Right lobe of liver (tissue), 6 donors: ENCODE data around the gene DOK6. TPM values are rescaled to one million over a fixed set of nuclear protein-coding genes. Genes with fewer than 3 reads are reported as not detected.
"Not testable (repeated sequence)": the region's sequence is repeated elsewhere in the genome, so short reads cannot be mapped to it uniquely, and the experiment has no call there.

Experiments
- ATAC-seq, 4 donors: fragments of 200-7000 bp; cut with Tn5 transposase; one replicate each; pipeline ENCODE4 v1.9.1; 2020; ENCODE audit warnings: mild to moderate bottlenecking in 4 of 4, moderate library complexity in 4 of 4
- DNase-seq, 3 donors: peaks; one replicate each; pipeline ENCODE4 v3.0.0-alpha.2; 2020
- H3K27ac ChIP-seq, 3 donors: fragments of 200-600 bp; one replicate each; pipeline ENCODE4 v1.8.0; 2022
- H3K27me3 ChIP-seq, 2 donors: fragments of 200-600 bp; one replicate each; pipeline ENCODE4 v1.8.0; 2022
- H3K36me3 ChIP-seq, 4 donors: fragments of 200-600 bp; sonication (generic) in 1 of 4; one replicate each; pipeline versions ENCODE4 v1.5.1 to v1.8.0; 2017 to 2022; ENCODE audit warnings: control low read depth in 1 of 4
- H3K4me1 ChIP-seq, 4 donors: fragments of 200-600 bp; sonication (generic) in 1 of 4; one replicate each; pipeline versions ENCODE4 v1.5.1 to v1.8.0; 2017 to 2022; ENCODE audit warnings: control low read depth in 1 of 4
- H3K4me3 ChIP-seq, 3 donors: fragments of 200-600 bp; one replicate each; pipeline ENCODE4 v1.8.0; 2022
- H3K9me3 ChIP-seq, 4 donors: fragments of 200-600 bp; sonication (generic) in 1 of 4; one replicate each; pipeline versions ENCODE4 v1.5.1 to v1.8.0; 2017 to 2022; ENCODE audit warnings: control low read depth in 1 of 4
- CTCF ChIP-seq, 4 donors: fragments of 200-600 bp in 3 of 4; fragments of 450-650 bp in 1 of 4; IDR thresholded peaks; one replicate each; pipeline versions ENCODE4 v1.5.1 to v1.8.0; 2016 to 2022; ENCODE audit warnings: antibody characterized with exemption in 4 of 4, mild to moderate bottlenecking in 2 of 4
- POLR2A ChIP-seq: fragments of 450-650 bp; IDR thresholded peaks from one replicate; pipeline ENCODE4 v1.6.1; 2017; ENCODE audit warnings: antibody characterized with exemption, mild to moderate bottlenecking
- WGBS: methylation state at CpG from one replicate; pipeline ENCODE4 v1.1.6; 2018; ENCODE audit warnings: low coverage, low lambda C conversion rate; ENCODE audit not compliant: insufficient coverage; ENCODE audit errors: missing lambda C conversion rate; 5-methylcytosine and 5-hydroxymethylcytosine counted together
- intact Hi-C, 2 donors: fragments of 100-400 bp; cut with DNase I; formaldehyde crosslinking; loops; one replicate each; pipeline versions ENCODE4 v1.11.2 to v1.14.1; 2022
- total RNA-seq, 6 experiments: library from RNA; depleted of rRNA in 2 of 6; stranded (reverse); fragments of >200 nt in 2 of 6; fragmentation: NEBNext Ultra II Directional in 3 of 6; extraction: Animal tissue kit (Norgen Biotek cat#: 25700) in 3 of 6; gene quantifications; one replicate each; pipeline versions ENCODE4 v1.1.0 to v1.2.4, GENCODE V29; 2016 to 2023
- donor health status: DM: no; HTN: yes; CAD: no.
- donor health status: DM: no; HTN: no; CAD: no.
- donor health status: DM: no; HTN: no; CAD: no.
- donor health status: DM: no; HTN: yes; CAD: no.
- donor health status: DM: no; HTN: yes; CAD: no.

DOK6 gene
- total RNA-seq, 6 experiments from 2014 or later: 0.37 to 2.9 (median 2.1) TPM; not detected in 1

- TF ChIP-seq CTCF (IDR thresholded peaks at IDR 0.05): no peak
- no peak for TF ChIP-seq POLR2A
- Histone ChIP-seq H3K27me3 (no peaks in the 10 kb centered on the region), H3K4me1 (no peaks in the 10 kb centered on the region), H3K9me3 (no peaks in the 10 kb centered on the region), H3K36me3 (no peaks in the 10 kb centered on the region), H3K4me3 (no peak overlapping the region), H3K27ac (no peak overlapping the region)
- intact Hi-C loops: no loop called here
- WGBS: 80% methylated on average over 5 of the region's 5 CpGs
- DNase-seq: no peak
- ATAC-seq: no peak
Measured at GRCh38 chr18:69817335-69817940, 416.8 kb downstream of the DOK6 start.

- intact Hi-C loops: no loop called here
- no peak for DNase-seq
- TF ChIP-seq POLR2A (no peak), CTCF (IDR thresholded peaks at IDR 0.05) (no peak)
- Histone ChIP-seq H3K4me1 (no peaks in the 10 kb centered on the region), H3K27ac (no peak overlapping the region), H3K9me3 (no peaks in the 10 kb centered on the region), H3K36me3 (no peaks in the 10 kb centered on the region), H3K27me3 (no peaks in the 10 kb centered on the region), H3K4me3 (no peak overlapping the region)
- WGBS: 49% methylated on average over 2 of the region's 2 CpGs
- no peak for ATAC-seq
Measured at GRCh38 chr18:69819460-69819859, 418.8 kb downstream of the DOK6 start.

GRCh38 chr18:69820538-69820937 lies 419.9 kb downstream of the DOK6 start:
- H3K27ac ChIP-seq: no peak overlapping the region
- H3K27me3 ChIP-seq: no peaks in the 10 kb centered on the region
- H3K4me1 ChIP-seq: no peaks in the 10 kb centered on the region
- intact Hi-C loops: no loop called here
- H3K36me3 ChIP-seq: no peaks in the 10 kb centered on the region
- ATAC-seq: no peak
- 82% methylated on average over 4 of the region's 4 CpGs for WGBS
- no peak overlapping the region for H3K4me3 ChIP-seq
- TF ChIP-seq CTCF (IDR thresholded peaks at IDR 0.05) (no peak), POLR2A (no peak)
- no peaks in the 10 kb centered on the region for H3K9me3 ChIP-seq
- DNase-seq: no peak

- DNase-seq (no peak), ATAC-seq (no peak)
- Histone ChIP-seq H3K36me3 (no peaks in the 10 kb centered on the region), H3K4me3 (no peak overlapping the region), H3K9me3 (no peaks in the 10 kb centered on the region), H3K27ac (no peak overlapping the region), H3K27me3 (no peaks in the 10 kb centered on the region), H3K4me1 (no peaks in the 10 kb centered on the region)
- WGBS: 92% methylated on average over 1 of the region's 1 CpG
- intact Hi-C loops: no loop called here
- TF ChIP-seq POLR2A (no peak), CTCF (IDR thresholded peaks at IDR 0.05) (no peak)
Measured at GRCh38 chr18:69830189-69830588, 429.5 kb downstream of the DOK6 start.

GRCh38 chr18:69834980-69835379 lies 434.3 kb downstream of the DOK6 start:
- 76% methylated on average over 11 of the region's 12 CpGs for WGBS

More at GRCh38 chr18:69834980-69835379, 434.3 kb downstream of the DOK6 start:
- H3K4me3 ChIP-seq, DNase-seq, H3K9me3 ChIP-seq, H3K27me3 ChIP-seq, H3K4me1 ChIP-seq, H3K27ac ChIP-seq, intact Hi-C loops, ATAC-seq, H3K36me3 ChIP-seq: not testable (repeated sequence)
